Endodermal cell (in vitro differentiated cells): ENCODE measurements around the gene NEB. TPM values are rescaled to one million over a fixed set of nuclear protein-coding genes. Genes with fewer than 3 reads are reported as not detected.

Experiments used
- DNase-seq: peaks from one replicate; pipeline ENCODE4 v3.0.0-alpha.2; 2017
- H3K27ac ChIP-seq: 2 replicates; pipeline ENCODE4 v1.5.1; 2013; ENCODE audit warnings: mild to moderate bottlenecking, low read depth, low read length, moderate library complexity
- H3K27me3 ChIP-seq: 2 replicates; pipeline ENCODE4 v1.6.1; 2013; ENCODE audit warnings: mild to moderate bottlenecking, low read length, moderate library complexity; ENCODE audit not compliant: insufficient read depth, control insufficient read depth, poor library complexity, severe bottlenecking
- H3K36me3 ChIP-seq: 2 replicates; pipeline ENCODE4 v1.7.0; 2013; ENCODE audit warnings: mild to moderate bottlenecking, low read length, moderate library complexity; ENCODE audit not compliant: control insufficient read depth, insufficient read depth
- H3K4me1 ChIP-seq: one replicate; pipeline ENCODE4 v1.7.0; 2013; ENCODE audit warnings: low read length; ENCODE audit not compliant: control insufficient read depth, insufficient read depth
- H3K4me3 ChIP-seq: 2 replicates; pipeline ENCODE4 v1.5.1; 2013; ENCODE audit warnings: mild to moderate bottlenecking, low read length, moderate library complexity
- H3K9ac ChIP-seq: 2 replicates; pipeline ENCODE4 v1.6.1; 2013; ENCODE audit warnings: mild to moderate bottlenecking, low read length, moderate library complexity; ENCODE audit not compliant: poor library complexity, severe bottlenecking; ENCODE audit errors: extremely low read depth
- H3K9me3 ChIP-seq: 2 replicates; pipeline ENCODE4 v1.6.1; 2013; ENCODE audit warnings: mild to moderate bottlenecking, low read length, moderate library complexity; ENCODE audit not compliant: control insufficient read depth
- H3K27ac Mint-ChIP-seq: 2 replicates; pipeline ENCODE4 v1.8.0; 2020; ENCODE audit warnings: mixed read lengths
- H3K27me3 Mint-ChIP-seq: 2 replicates; pipeline ENCODE4 v1.8.0; 2021; ENCODE audit warnings: mild to moderate bottlenecking, mixed read lengths; ENCODE audit not compliant: insufficient read depth
- H3K36me3 Mint-ChIP-seq: 2 replicates; pipeline ENCODE4 v1.8.0; 2020; ENCODE audit warnings: low read depth, mixed read lengths
- H3K4me1 Mint-ChIP-seq: 2 replicates; pipeline ENCODE4 v1.8.0; 2020; ENCODE audit warnings: mixed read lengths
- H3K4me3 Mint-ChIP-seq: 2 replicates; pipeline ENCODE4 v1.8.0; 2020; ENCODE audit warnings: mild to moderate bottlenecking, moderate library complexity, mixed read lengths
- H3K9me3 Mint-ChIP-seq: 2 replicates; pipeline ENCODE4 v1.8.0; 2020; ENCODE audit warnings: mild to moderate bottlenecking, mixed read lengths
- WGBS, 2 experiments: methylation state at CpG; one replicate each; pipeline versions ENCODE4 v1.1.5 to v1.1.7; 2013; ENCODE audit warnings: missing lambda C conversion rate in 2 of 2, mixed read lengths in 1 of 2; ENCODE audit not compliant: insufficient coverage in 1 of 2, insufficient read length in 1 of 2; 5-methylcytosine and 5-hydroxymethylcytosine counted together
- total RNA-seq, 2 donors: library from RNA; stranded (reverse); fragmentation: NEBNext Ultra II Directional in 1 of 2; extraction: Animal tissue kit (Norgen Biotek cat#: 25700) in 1 of 2; gene quantifications; 2 replicates in 1 of 2; 3 replicates in 1 of 2; pipeline ENCODE4 v1.2.1, GENCODE V29; 2021
- TF ChIP-seq, protein P1 (sequence below): fragments of 200-600 bp; sonication (generic); conservative IDR thresholded peaks from 2 replicates; pipeline ENCODE4 v1.5.0; 2021; ENCODE audit warnings: antibody characterized with exemption, mild to moderate bottlenecking

Gene NEB
- total RNA-seq, 2 donors from 2014 or later = 4.4 to 5.4 TPM

- WGBS, 2 experiments = 94 to 96% methylated on average over 2 of the region's 3 CpGs
- Histone ChIP-seq H3K9me3 (peaks cover 47% of the 10 kb centered on the region), H3K27me3 (no peaks in the 10 kb centered on the region), H3K36me3 (peaks cover 43% of the 10 kb centered on the region), H3K9ac (no peak overlapping the region), H3K4me1 (no peaks in the 10 kb centered on the region), H3K4me3 (peak overlapping the region; percentile 42), H3K27ac (no peak overlapping the region)
- Mint-ChIP-seq H3K36me3 (peaks cover 70% of the 10 kb centered on the region), H3K4me3 (no peak overlapping the region), H3K27me3 (no peaks in the 10 kb centered on the region), H3K27ac (no peak overlapping the region), H3K9me3 (peaks cover 46% of the 10 kb centered on the region), H3K4me1 (peaks cover 8% of the 10 kb centered on the region)
- TF ChIP-seq, protein P1, sequence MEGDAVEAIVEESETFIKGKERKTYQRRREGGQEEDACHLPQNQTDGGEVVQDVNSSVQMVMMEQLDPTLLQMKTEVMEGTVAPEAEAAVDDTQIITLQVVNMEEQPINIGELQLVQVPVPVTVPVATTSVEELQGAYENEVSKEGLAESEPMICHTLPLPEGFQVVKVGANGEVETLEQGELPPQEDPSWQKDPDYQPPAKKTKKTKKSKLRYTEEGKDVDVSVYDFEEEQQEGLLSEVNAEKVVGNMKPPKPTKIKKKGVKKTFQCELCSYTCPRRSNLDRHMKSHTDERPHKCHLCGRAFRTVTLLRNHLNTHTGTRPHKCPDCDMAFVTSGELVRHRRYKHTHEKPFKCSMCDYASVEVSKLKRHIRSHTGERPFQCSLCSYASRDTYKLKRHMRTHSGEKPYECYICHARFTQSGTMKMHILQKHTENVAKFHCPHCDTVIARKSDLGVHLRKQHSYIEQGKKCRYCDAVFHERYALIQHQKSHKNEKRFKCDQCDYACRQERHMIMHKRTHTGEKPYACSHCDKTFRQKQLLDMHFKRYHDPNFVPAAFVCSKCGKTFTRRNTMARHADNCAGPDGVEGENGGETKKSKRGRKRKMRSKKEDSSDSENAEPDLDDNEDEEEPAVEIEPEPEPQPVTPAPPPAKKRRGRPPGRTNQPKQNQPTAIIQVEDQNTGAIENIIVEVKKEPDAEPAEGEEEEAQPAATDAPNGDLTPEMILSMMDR = peak; percentile 46
- no peak for DNase-seq
Observed at GRCh38 chr2:151777487-151777886, 43.2 kb upstream of the NEB start.

DNA sequence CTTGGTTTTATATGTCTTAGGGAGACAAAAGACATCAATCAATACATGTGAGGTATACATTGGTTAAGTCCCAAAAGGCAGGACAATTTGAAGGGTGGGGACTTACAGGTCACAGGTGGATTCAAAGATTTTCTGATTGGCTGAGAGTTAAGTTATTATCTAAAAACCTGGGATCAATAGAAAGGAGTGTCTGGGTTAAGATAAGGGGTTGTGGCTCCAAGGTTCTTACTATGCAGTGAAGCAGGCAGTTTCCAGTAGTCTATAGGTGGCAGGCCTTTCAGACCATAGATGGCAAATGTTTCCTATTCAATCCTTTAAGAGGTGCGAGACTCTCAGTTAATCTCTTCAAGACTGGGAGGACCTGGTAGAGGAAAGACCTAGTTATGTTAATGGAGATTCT lies 42.1 kb upstream of the NEB start:
- H3K27ac Mint-ChIP-seq = peak overlapping the region; percentile 41
- peaks cover 37% of the 10 kb centered on the region for H3K36me3 ChIP-seq
- H3K4me3 ChIP-seq = peak overlapping the region; percentile 42
- H3K27me3 ChIP-seq = no peaks in the 10 kb centered on the region
- H3K27me3 Mint-ChIP-seq = no peaks in the 10 kb centered on the region
- peaks cover 46% of the 10 kb centered on the region for H3K9me3 Mint-ChIP-seq
- peaks cover 12% of the 10 kb centered on the region for H3K4me1 Mint-ChIP-seq
- peaks cover 65% of the 10 kb centered on the region for H3K36me3 Mint-ChIP-seq
- H3K27ac ChIP-seq = no peak overlapping the region
- no peak overlapping the region for H3K9ac ChIP-seq
- TF ChIP-seq, protein P1 = no peak
- WGBS, 2 experiments = 40 to 90% methylated on average over 1 of the region's 1 CpG
- H3K4me1 ChIP-seq = no peaks in the 10 kb centered on the region
- DNase-seq = no peak
- H3K9me3 ChIP-seq = peaks cover 47% of the 10 kb centered on the region
- no peak overlapping the region for H3K4me3 Mint-ChIP-seq

- Histone ChIP-seq H3K36me3 (peaks cover 28% of the 10 kb centered on the region), H3K4me3 (no peak overlapping the region), H3K27me3 (no peaks in the 10 kb centered on the region), H3K27ac (no peak overlapping the region), H3K4me1 (no peaks in the 10 kb centered on the region), H3K9ac (no peak overlapping the region), H3K9me3 (peaks cover 47% of the 10 kb centered on the region)
- peaks cover 56% of the 10 kb centered on the region for H3K36me3 Mint-ChIP-seq
- peaks cover 12% of the 10 kb centered on the region for H3K4me1 Mint-ChIP-seq
- H3K27ac Mint-ChIP-seq = peak overlapping the region; percentile 70
- TF ChIP-seq, protein P1 = no peak
- no peaks in the 10 kb centered on the region for H3K27me3 Mint-ChIP-seq
- WGBS, 2 experiments = 95 to 99% methylated on average over 3 to 6 of the region's 6 CpGs
- DNase-seq = no peak
- H3K4me3 Mint-ChIP-seq = no peak overlapping the region
- H3K9me3 Mint-ChIP-seq = peaks cover 46% of the 10 kb centered on the region
Observed at GRCh38 chr2:151775057-151775740, 40.9 kb upstream of the NEB start.
